GM18868 (cell line): ENCODE measurements around the gene FZD7.
A peak's percentile ranks its signal among the peaks of the same experiment; 100 is the strongest.

ENCODE experiments used
- ATAC-seq: cut with Tn5 transposase; IDR thresholded peaks from one replicate; pipeline ENCODE4 v1.9.1; 2021; ENCODE audit warnings: mild to moderate bottlenecking, moderate library complexity; ENCODE audit not compliant: unreplicated experiment

FZD7 gene

DNA sequence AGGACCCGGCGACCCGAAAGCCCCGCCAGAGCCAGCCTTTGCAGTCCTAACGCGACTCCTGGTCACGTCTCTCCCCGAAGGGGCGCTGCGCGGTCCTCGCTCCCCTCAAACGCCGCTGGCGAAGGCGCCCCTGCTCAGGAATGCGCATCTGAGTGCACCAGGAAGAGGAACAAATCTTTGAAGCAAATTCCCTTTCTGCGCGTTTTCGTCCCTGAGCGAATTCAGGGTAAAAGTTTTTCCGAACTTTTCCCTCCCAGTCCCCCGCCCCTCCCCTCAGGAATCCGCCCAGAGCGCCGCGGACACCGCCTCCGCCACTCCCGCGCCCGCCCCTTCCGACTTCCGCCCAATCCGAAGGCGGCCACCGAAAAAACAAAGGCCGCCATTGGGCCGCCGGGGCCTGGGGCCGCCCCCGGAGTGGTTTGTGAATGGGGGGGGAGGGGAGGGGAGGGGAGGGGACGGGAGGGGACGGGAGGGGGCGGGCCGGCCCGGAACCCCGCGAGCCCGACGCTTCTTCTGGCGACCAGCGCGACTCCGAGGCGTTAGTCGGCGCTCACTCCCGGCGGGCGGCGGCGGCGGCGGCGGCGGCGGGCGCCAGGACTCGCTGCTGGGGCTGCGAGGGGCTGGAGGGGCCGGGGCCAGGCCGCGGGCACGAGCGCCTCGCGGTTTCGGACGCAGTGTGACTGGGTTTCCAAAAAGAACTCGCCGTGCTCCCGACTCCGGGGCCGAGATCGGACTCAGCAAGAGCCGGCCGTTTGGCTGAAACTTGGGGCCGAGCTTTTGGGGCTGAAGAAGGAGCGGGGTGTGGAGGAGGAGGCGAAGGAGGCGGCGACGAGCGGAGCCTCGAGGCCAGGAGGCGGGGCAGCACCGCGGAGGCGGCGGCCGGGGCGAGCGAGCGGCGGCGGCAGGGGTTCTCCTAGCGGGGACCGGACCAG lies at the start of gene FZD7:
TSS of gene FZD7 (plus strand) at position 539 of the 932 bp plus-strand sequence. CDS start 793 bp downstream, outside the sequence.
- ATAC-seq: peak; percentile 80

DNA sequence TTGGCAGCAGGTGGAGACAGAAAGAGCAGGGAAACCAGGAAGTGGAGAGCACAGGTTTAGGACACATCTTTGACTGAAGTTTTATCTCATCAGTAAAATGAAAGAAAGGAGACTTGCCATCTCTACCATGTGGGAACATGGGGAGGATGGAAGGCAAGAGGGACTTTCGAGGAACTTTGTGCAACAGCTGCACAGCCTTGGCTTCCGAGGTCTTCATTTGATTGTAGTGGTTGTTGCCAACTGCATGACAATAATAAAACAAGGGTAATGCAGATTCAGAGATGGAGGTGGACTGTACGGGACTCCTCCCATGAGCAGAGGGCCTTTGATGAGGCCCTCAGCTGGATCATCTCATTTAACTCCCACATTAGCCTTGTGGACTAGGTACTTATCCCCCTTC lies 49.3 kb upstream of the FZD7 start:
- no peak for ATAC-seq

DNA sequence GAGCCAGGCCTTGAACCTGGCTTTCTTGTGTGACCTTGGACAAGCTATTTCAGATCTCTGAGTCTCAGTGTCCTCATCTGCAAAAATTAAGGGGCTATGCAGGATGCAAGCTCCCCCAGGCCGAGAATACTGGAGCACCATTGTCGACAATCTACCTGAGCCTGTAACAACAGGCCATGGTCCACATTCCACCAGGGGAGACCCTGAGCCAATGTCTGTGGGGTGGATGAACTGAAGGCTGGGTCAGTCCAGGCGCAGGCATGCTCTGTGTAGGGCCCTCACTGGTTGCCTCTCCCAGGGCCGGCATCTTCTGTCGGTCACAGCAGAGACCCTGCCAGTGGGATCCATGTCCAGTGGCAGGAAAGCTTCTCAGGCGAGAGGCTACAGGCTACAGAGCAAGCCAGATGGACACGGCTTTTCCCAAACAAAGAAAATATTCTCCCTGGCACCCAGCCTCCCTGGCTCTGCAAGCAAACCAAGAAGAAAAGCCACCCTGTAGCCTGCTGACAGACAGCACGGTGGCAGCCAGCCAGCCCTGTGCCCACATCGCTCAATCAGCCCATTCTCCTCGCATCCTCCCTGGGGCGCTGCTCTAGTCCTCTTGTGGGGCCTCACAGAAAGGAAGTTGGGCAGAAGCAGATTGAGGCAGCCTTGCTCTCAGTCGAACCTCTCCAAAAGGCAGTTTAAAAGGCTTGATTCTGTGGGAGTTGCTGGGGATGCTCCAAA lies 48.7 kb upstream of the FZD7 start:
- ATAC-seq: no peak

DNA sequence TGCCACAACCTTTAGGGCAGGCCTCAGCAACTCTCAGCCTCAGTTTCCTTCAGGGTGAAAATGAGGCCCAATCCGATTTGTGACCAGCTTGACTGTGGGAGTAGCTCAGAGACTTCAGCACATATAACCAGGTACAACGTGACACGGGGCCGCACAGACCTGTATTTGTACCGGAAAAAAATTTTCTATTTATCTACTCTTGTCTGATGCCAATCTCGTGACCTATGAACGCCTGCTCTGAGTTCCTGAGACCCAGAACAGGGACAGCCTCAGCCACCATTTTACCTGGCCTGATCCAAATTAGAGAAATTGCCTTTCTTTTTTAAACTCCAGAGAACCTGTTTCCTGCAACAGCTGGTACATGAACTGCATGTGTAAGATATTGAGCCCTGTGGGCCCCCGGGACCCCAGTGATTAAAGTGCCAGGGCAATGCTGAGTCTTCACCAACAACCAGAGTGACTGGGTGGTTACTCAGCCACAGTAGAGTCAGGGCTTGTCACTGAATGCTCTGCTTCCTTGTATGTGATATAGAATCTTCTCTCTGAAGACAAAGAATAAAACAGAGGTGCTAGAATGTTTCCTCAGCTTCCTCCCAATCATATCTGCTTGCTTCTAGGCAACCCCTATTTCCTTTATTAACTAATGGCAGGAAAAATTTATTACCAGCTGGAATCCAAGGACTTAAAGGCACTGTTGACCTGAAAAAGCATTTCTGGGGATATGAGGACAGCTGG lies 47.8 kb upstream of the FZD7 start:
- ATAC-seq: no peak

DNA sequence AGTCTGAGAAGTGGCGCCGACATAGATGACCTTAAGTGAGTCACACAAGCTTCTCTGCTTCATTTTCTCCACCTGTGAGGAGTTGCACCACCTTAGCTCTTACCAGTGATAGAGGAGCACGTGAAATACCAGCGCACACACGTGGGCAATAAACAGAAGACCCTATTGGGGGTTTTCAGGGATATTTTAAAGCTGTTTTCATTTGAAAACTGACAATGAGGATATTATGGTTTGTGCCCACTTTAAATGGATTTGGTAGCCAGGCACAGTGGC lies 47.3 kb upstream of the FZD7 start:
- no peak for ATAC-seq

DNA sequence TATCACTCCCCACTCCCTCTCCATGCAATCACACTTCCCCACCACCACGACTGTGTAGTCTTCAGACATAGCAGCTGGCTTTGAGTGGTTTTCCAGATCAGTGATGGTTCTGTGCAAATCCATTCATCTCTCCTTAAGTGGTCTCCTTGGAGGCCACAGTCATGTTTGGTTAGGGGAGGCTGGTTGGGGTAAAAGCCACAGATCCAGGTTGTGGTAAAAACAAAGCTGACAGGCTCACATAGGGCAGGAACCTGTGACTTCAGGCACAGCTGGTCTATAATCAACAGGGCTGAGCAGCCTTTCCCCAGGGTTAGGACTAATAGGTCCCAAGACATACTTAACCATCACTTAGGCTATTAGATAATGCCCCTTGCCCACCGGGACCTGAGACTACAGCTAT lies 46.2 kb upstream of the FZD7 start:
- ATAC-seq: no peak

DNA sequence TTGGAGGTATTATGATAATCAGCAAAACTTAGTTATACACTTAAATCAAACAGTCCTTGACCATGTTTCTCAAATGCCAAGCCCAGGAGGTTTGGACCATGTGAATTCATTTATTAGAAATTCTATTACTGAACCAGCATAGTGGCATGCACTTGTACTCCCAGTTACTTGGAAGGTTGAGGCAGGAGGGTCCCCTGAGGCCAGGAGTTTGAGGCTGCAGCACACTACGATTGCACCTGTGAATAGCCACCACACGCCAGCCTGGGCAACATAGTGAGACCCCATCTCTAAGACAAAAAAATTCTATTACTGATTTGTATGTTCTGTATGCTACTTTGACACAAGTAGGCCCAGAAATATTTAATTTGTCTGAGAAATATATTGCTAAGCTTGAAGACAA lies 43.6 kb upstream of the FZD7 start:
- ATAC-seq: no peak

DNA sequence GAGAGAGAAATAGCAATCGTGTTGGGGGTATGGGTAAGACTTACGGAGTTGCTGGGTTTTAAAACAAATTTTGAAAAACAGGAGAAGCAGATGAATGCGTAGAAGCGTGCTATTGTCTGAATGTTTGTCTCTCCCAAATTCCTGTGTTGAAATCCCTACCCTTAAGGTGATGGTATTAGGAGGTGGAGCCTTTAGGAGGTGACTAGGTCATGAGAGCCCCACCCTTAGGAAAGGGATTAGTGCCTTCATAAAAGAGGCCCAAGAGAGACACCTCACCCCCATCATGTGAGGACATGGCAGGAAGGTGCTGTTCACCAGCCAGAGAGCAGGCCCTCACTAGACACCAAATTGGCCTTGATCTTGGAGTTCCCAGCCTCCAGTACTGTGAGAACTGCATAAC lies 40.7 kb upstream of the FZD7 start:
- ATAC-seq: no peak

DNA sequence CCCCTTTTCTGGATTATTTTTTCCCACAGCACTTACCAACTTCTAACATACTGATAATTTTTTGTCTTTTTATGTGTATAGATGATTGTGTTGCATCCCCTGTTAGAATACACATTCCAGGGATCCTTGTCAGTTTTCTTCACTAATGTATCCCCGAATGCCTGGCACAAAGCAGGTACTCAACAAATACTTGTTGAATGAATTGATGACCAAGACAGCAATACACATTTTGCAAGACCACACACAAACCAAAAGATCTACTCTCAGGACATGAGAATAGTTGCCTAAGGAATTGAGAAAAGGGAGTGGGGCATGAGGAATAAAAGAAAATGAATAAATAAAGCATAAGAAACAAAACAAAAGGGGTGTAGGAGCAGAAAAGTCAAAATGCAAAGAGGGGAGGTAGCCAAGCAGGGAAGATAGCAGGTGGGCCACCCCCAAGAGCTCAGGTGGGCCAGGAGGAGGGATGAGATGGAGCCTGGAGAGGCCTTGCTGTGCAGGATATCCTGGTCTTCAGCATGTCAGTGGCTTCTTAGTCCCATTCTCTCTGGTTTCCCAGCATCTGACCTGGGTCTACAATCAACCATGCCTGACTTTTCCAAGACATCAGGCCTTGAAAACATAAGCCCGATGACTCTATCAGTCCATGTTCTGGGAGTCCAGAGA lies 38.5 kb upstream of the FZD7 start:
- no peak for ATAC-seq

DNA sequence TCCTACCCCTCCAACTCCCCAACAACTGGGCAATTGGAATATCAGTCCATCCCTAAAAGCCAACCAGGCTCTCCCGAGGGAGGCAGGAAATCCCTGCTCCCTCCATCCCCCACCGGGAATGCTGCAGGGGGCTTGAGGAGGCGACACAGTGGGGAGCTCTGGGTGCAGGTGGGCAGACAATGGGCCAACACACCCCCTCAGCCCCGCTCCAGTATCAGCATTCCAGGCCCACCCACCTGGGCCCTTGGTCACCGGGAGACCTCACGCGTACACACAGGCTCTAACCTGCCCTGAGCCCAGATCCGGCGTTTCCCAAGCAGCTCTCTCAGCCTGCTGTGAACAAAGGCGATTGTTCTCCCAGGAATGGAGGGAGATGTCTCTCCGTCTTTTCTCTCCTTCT lies 37.6 kb upstream of the FZD7 start:
- ATAC-seq: no peak

DNA sequence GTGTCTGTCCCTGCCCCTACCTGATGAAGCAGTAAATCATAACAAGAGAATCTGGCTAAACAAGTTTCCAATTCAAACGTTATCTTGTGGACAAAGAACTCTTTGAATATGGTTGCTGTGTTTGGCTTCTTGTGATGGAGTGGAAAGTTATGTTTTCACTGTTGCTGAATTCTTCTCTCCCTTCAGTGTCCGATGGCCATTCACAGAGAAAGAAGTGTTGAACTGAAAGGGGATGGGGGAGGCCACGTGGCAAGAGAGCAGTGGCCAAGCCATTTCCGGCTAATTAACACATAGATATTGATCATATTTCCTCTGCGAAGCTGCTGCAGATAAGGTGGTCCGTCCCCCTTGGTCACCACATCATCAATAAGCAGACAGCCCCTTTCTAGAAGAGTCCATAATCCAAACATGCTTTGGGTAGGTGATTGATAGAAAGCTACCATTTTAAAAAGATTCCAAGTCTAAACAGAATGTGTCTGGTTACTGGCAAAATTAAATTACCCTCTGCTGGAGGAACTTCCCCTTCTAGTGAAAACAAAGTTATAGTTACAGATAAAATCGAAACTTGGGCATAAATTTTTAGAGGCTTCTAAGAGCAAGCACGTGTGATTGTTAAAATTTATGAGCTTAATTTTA lies 36.9 kb upstream of the FZD7 start:
- ATAC-seq: no peak

DNA sequence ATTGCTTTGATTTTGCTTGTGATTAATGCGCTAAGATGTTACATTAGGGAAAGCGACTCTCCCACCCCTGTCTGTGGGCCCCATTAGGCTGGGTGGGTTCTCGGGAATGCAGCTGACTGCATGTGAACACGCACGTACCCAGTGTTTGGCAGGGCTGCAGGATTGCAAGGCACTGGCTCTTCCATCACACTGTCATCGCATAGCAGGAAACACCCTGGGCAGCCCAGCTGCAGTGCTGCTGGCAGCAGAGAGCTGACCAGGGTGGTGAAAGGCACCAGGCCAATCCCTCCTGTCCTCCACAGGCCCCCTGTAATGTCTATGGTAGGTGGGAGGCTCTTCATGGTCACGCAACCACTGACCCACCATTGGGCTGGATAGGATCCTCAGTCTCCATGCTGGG lies 34.4 kb upstream of the FZD7 start:
- ATAC-seq: no peak

DNA sequence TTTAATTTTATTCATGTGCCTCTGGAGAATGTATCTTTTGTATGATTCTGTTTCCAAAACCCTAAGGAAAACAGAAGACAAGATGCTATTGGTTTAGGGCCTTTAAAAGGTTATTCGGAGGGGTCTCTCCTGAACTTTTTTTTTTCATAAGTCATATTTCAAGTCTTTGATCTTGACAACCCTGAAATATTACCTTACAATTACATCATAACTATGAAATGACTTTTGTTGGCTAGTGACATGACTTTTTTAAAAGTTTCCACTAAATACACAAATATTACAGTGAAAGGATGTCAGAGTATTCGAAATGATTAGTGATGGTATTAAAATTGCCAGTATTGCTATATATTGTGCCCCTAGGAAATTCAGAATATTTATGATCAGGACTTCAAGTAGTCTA lies 31.8 kb upstream of the FZD7 start:
- no peak for ATAC-seq

DNA sequence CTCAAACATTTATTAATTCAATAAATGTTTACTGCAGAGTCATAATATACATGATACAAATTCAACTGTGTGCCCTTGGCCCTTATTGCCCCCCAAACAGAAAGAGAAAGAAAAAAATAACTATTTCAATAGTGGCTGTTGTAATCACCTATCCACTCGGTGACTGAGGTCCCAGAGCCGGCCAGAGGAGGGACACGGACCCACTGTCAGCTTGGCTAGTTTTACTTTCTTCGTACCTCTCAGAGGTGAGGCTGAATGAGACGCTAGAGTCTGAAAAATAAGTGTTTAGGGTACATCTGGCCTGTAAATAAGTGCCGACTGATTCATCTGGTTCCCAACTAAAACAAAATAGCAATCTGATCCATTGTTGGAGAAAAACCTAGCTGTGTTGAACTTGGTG lies 31.3 kb upstream of the FZD7 start:
- ATAC-seq: no peak

DNA sequence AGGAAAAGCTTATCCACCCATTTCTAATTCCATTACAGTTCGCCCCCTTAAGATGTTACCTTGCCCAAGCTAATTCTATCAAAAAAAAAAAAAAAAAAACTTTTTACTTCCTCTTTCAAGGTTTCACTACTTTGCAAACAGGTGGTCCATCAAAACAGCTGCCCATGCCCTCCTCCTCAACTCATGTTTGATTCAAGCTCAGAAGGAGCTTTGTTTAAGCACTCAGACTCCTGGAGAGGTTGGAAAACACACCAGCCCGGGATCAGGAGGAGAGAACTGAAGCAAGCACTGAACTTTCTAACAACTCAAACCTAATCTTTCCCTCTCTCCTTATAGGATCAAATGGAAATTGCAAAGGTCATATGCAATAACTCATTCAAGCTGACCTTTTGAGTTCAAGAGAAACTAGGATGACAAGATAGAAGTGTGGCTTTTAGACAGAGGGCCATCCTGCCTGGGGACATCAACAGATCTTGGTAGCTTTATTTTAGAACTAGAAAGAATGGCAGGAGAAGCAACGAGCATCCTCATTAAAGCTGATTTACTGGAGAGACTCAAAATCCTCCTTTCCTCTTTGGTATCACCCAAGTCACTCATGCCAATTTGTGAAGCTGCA lies 28.3 kb upstream of the FZD7 start:
- ATAC-seq: no peak

DNA sequence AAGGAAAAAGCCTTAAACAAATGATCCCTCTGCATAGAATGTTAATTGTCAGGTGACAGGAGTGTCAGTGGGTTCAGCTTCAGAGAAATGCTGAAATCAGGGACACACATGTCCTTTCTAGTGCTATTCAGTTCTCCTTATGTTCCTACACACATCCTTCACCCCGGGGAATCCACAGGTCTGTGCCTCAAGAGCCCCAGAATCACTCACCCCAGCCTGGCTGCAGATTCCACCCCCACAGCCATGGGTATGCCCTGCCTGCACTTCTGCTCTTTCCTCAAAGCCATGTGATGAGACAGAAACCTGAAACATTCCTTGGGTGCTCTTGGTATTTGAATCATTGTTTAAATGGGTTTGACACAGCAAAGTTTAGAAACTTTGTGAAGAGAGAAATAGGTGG lies 27.4 kb upstream of the FZD7 start:
- ATAC-seq: no peak

DNA sequence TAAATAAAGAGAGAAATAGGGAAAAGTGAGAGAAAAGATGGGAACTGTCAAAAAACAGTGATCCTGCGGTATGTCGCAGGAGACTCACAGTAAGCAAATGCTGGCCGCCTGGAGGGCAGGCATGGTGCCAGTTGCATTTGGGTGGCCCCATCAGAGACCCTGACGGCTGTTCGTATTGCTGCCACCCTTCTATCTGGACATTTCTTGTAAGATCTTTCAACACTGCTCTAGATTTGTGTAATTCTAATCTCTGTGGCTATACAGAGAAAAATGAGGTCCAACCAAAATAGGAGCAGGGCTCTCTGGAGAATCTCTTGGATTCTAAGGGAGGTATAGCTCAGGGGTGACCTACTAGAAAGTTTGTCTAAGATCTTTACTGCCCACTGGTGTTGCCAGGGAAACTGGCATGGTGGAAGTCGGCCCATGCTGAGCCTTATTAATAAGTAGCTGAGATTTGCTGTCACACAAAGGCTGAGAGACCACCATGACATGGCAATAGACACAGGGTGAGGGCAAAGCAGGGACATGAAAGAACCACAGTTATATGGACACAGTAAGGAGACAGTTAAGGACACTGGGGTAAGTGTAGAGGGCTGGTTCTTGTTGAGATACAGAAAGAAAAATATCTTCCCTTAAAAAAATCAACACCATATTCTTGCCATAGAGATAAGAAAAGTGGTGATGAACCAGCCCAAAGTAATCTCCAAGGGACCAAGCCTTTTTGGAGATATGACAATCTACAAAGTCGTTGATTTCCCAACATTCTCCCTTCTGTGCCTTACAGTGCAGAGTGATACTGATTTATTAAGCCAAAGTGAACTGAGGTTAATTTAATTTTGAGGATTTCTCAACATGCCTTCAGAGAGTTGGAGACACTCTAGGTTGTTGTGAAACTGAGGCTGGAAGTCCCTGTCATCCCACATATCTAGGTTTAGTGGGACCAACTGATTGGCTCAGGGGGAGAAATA lies 26.4 kb upstream of the FZD7 start:
- ATAC-seq: no peak

DNA sequence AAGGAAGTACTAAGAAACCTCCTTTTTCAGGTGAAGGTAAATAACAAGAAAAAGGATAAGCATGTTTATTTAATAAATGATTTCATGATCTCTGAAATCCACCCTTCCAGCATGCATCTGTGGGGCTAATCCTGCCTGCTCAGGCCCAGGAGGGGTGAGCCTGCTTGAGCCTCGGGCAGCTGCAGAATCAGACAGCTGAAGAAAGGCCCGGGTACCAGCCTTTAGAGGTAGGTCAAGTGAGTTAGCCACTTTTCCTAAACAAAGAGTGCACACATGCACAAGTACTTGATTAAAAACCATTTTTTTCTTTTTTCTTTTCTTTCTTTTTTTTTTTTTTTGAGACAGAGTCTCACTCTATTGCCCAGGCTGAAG lies 25.7 kb upstream of the FZD7 start:
- ATAC-seq: no peak

DNA sequence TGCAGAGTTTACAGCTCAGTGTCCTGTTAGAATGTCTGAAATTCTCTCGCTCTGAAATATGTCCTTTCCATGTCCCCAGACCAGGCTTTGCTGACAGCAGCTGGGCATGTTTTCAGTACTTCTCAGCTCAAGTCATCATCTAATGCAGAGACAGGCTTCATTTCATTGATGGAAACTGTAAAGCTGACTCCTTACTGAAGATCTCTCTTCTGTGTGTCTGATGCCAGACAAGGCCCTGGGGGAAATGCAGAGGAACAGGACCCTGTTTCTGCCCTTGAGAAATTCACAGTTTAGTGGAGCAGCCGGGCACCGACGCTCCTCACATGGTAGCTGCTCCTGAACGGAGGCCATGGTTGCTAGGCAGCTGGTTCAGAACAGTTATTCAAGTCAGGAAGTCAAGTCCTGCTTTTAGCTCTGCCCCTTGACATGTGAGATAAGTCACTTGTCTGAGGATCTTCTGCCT lies 24.6 kb upstream of the FZD7 start:
- ATAC-seq: no peak
